ENCODE results near the gene CD7. TPM values are rescaled to one million over a fixed set of nuclear protein-coding genes. Genes with fewer than 3 reads are reported as not detected.

CD7 gene
- polyA plus RNA-seq, 1 donor from 2014 or later, result not detected

GRCh38 chr17:82281502-82282238, 35.7 kb downstream of the CD7 start:
- Histone ChIP-seq H3K9me2 (ENCODE audit: insufficient read depth, low read length) (no peaks in the 10 kb centered on the region), H3K36me3 (ENCODE audit: insufficient read depth, low read length) (no peaks in the 10 kb centered on the region), H3K9ac (ENCODE audit: low read length) (no peak overlapping the region), H4K20me1 (ENCODE audit: insufficient read depth) (no peaks in the 10 kb centered on the region), H3K4me2 (ENCODE audit: low read length) (no peak overlapping the region), H2AFZ (ENCODE audit: low read depth, low read length) (no peak overlapping the region), H3K27ac (ENCODE audit: low read length) (no peak overlapping the region), H3K79me2 (replicated peaks; ENCODE audit: insufficient read depth, low read length) (no peaks in the 10 kb centered on the region), H3K9me3 (ENCODE audit: low read length) (no peaks in the 10 kb centered on the region), H3K4me3 (ENCODE audit: low read length) (no peak overlapping the region), H3K27me3 (ENCODE audit: insufficient read depth, low read depth, low read length) (no peaks in the 10 kb centered on the region), H3F3A (ENCODE audit: insufficient read depth, low read length, poor library complexity, severe bottlenecking) (no peaks in the 10 kb centered on the region)
- TF ChIP-seq SMC3 (conservative IDR thresholded peaks at IDR 0.05; ENCODE audit: poor library complexity), result no peak
- no peak for TF ChIP-seq CTCF (IDR thresholded peaks at IDR 0.05; ENCODE audit: poor library complexity, severe bottlenecking)
- no peak for TF ChIP-seq TAF1 (IDR thresholded peaks at IDR 0.05; ENCODE audit: low read depth)
- TF ChIP-seq POLR2AphosphoS5 (IDR thresholded peaks at IDR 0.05), result no peak
- TF ChIP-seq REST (IDR thresholded peaks at IDR 0.05; ENCODE audit: borderline replicate concordance), result no peak
- TF ChIP-seq EZH2 (IDR thresholded peaks at IDR 0.05; ENCODE audit: borderline replicate concordance, insufficient read depth, low read length, poor library complexity, severe bottlenecking), result no peak
- no peak for TF ChIP-seq EP300 (conservative IDR thresholded peaks at IDR 0.05; ENCODE audit: poor library complexity, severe bottlenecking)
- no peak for TF ChIP-seq RAD21 (conservative IDR thresholded peaks at IDR 0.05)
- no peak for TF ChIP-seq MXI1 (conservative IDR thresholded peaks at IDR 0.05; ENCODE audit: poor library complexity, severe bottlenecking)

GRCh38 chr17:82281076-82281475, 36.3 kb downstream of the CD7 start:
- no peaks in the 10 kb centered on the region for H3K27me3 ChIP-seq (ENCODE audit: insufficient read depth, low read depth, low read length)
- no peaks in the 10 kb centered on the region for H3K36me3 ChIP-seq (ENCODE audit: insufficient read depth, low read length)
- H3K9ac ChIP-seq (ENCODE audit: low read length), result no peak overlapping the region
- H2AFZ ChIP-seq (ENCODE audit: low read depth, low read length), result no peak overlapping the region
- H4K20me1 ChIP-seq (ENCODE audit: insufficient read depth), result no peaks in the 10 kb centered on the region
- no peak for TF ChIP-seq EZH2 (IDR thresholded peaks at IDR 0.05; ENCODE audit: borderline replicate concordance, insufficient read depth, low read length, poor library complexity, severe bottlenecking)
- TF ChIP-seq SMC3 (conservative IDR thresholded peaks at IDR 0.05; ENCODE audit: poor library complexity), result no peak
- TF ChIP-seq CTCF (IDR thresholded peaks at IDR 0.05; ENCODE audit: poor library complexity, severe bottlenecking), result no peak
- no peak for TF ChIP-seq RAD21 (conservative IDR thresholded peaks at IDR 0.05)
- TF ChIP-seq MXI1 (conservative IDR thresholded peaks at IDR 0.05; ENCODE audit: poor library complexity, severe bottlenecking), result no peak
- no peak for TF ChIP-seq TAF1 (IDR thresholded peaks at IDR 0.05; ENCODE audit: low read depth)
- no peak for TF ChIP-seq EP300 (conservative IDR thresholded peaks at IDR 0.05; ENCODE audit: poor library complexity, severe bottlenecking)
- no peak for TF ChIP-seq POLR2AphosphoS5 (IDR thresholded peaks at IDR 0.05)
- TF ChIP-seq REST (IDR thresholded peaks at IDR 0.05; ENCODE audit: borderline replicate concordance), result no peak
- no peaks in the 10 kb centered on the region for H3K79me2 ChIP-seq (replicated peaks; ENCODE audit: insufficient read depth, low read length)
- no peak overlapping the region for H3K4me3 ChIP-seq (ENCODE audit: low read length)
- H3K9me2 ChIP-seq (ENCODE audit: insufficient read depth, low read length), result no peaks in the 10 kb centered on the region
- H3K27ac ChIP-seq (ENCODE audit: low read length), result no peak overlapping the region
- no peaks in the 10 kb centered on the region for H3F3A ChIP-seq (ENCODE audit: insufficient read depth, low read length, poor library complexity, severe bottlenecking)
- no peak overlapping the region for H3K4me2 ChIP-seq (ENCODE audit: low read length)
- H3K9me3 ChIP-seq (ENCODE audit: low read length), result no peaks in the 10 kb centered on the region
